HUES64 (cell line): Measurements from ENCODE around the gene NHLRC4.
A peak's percentile ranks its signal among the peaks of the same experiment; 100 is the strongest.

Source experiments
- H3K27ac ChIP-seq: 2 replicates; pipeline ENCODE4 v1.7.0; 2013; ENCODE audit warnings: low read depth, low read length, inconsistent platforms
- H3K27me3 ChIP-seq: 2 replicates; pipeline ENCODE4 v1.6.1; 2013; ENCODE audit warnings: mild to moderate bottlenecking, low read length; ENCODE audit not compliant: insufficient read depth
- H3K36me3 ChIP-seq: 2 replicates; pipeline ENCODE4 v1.6.1; 2013; ENCODE audit warnings: mild to moderate bottlenecking, low read length; ENCODE audit not compliant: insufficient read depth
- H3K4me1 ChIP-seq: 2 replicates; pipeline ENCODE4 v1.6.1; 2013; ENCODE audit warnings: mild to moderate bottlenecking, low read length, moderate library complexity; ENCODE audit not compliant: insufficient read depth
- H3K4me3 ChIP-seq: 2 replicates; pipeline ENCODE4 v1.5.1; 2013; ENCODE audit warnings: mild to moderate bottlenecking, low read length, moderate library complexity
- H3K9ac ChIP-seq: 2 replicates; pipeline ENCODE4 v1.6.1; 2013; ENCODE audit warnings: mild to moderate bottlenecking, low read depth, low read length
- H3K9me3 ChIP-seq: 2 replicates; pipeline ENCODE4 v1.6.1; 2013; ENCODE audit warnings: low read depth, low read length; ENCODE audit not compliant: insufficient read depth
- WGBS: fragments of 150-250, 120-280 bp; methylation state at CpG from one replicate; pipeline ENCODE4 v1.1.7; 2013; ENCODE audit warnings: missing lambda C conversion rate; 5-methylcytosine and 5-hydroxymethylcytosine counted together

The NHLRC4 gene

GRCh38 chr16:575354-576196 lies 8.8 kb downstream of the NHLRC4 start:
- Histone ChIP-seq H3K36me3 (peaks cover 23% of the 10 kb centered on the region), H3K4me1 (no peaks in the 10 kb centered on the region), H3K27ac (no peak overlapping the region), H3K27me3 (no peaks in the 10 kb centered on the region), H3K9ac (no peak overlapping the region), H3K9me3 (no peaks in the 10 kb centered on the region), H3K4me3 (no peak overlapping the region)
- 93% methylated on average over 36 of the region's 36 CpGs for WGBS

DNA sequence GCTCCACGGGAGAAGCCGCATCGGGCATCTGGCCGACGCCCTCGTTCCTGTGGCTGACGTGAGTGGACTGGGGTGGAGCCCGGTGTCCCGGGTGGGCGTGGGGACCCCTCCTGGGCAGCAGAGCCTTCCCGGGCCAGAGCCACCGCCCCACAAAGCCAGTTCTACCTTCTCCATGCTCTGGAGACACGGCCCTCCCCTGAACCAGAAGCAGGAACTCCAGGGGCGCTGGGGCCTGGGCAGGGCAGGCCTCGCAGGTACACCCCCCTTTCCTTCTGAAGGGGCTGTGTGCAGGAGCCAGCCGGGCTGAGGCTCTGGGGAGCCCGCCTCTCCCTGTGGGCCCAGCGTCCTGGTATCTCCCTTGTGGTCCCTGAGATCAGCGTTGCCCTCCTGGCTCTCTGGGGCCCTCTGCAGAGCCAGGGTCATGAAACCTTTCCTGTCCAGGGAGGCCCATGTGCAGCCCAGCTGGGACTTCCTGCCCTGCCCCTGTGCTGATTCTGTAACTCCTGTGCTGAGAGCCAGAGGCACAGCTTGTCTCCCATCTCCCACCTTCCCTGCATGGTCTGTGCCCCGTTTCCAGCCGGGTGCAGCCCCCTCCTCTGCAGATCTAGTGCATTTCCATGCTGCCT lies 9.5 kb downstream of the NHLRC4 start:
- Histone ChIP-seq H3K4me1 (no peaks in the 10 kb centered on the region), H3K9me3 (no peaks in the 10 kb centered on the region), H3K36me3 (peaks cover 23% of the 10 kb centered on the region), H3K9ac (no peak overlapping the region), H3K4me3 (no peak overlapping the region), H3K27me3 (no peaks in the 10 kb centered on the region), H3K27ac (no peak overlapping the region)
- 93% methylated on average over 21 of the region's 21 CpGs for WGBS

- 47% methylated on average over 4 of the region's 8 CpGs for WGBS
- Histone ChIP-seq H3K27me3 (no peaks in the 10 kb centered on the region), H3K27ac (no peak overlapping the region), H3K4me1 (no peaks in the 10 kb centered on the region), H3K36me3 (peaks cover 22% of the 10 kb centered on the region), H3K9ac (no peak overlapping the region), H3K9me3 (no peaks in the 10 kb centered on the region), H3K4me3 (no peak overlapping the region)
Measured at GRCh38 chr16:576823-577201, 10.0 kb downstream of the NHLRC4 start.

DNA sequence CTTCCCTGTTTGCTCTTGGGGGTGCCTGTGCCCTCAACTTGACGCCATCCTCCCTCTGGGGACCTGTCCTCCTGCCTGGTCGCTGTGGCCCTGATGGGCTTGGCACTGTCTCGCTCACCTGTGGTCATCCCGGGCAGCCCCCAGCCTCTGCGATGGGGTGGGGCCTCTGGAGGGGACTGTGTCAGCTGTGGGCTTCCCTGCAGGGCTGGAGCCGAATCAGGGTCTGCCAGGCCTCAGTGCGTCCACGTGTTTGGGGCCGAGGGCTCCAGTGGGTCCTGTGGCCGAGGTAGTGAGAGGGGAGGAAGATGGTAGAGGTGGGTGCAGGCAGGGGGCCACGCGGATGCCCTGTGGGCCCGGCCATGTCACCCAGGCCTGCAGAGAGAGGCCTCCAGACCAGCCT lies 11.0 kb downstream of the NHLRC4 start:
- no peak overlapping the region for H3K27ac ChIP-seq
- H3K27me3 ChIP-seq, result no peaks in the 10 kb centered on the region
- no peak overlapping the region for H3K4me3 ChIP-seq
- no peaks in the 10 kb centered on the region for H3K4me1 ChIP-seq
- H3K9ac ChIP-seq, result no peak overlapping the region
- no peaks in the 10 kb centered on the region for H3K9me3 ChIP-seq
- 95% methylated on average over 13 of the region's 13 CpGs for WGBS
- H3K36me3 ChIP-seq, result peaks cover 19% of the 10 kb centered on the region

GRCh38 chr16:578232-578869 lies 11.5 kb downstream of the NHLRC4 start:
- no peak overlapping the region for H3K27ac ChIP-seq
- no peaks in the 10 kb centered on the region for H3K27me3 ChIP-seq
- no peak overlapping the region for H3K4me3 ChIP-seq
- H3K36me3 ChIP-seq, result peaks cover 19% of the 10 kb centered on the region
- 83% methylated on average over 24 of the region's 24 CpGs for WGBS
- H3K9ac ChIP-seq, result no peak overlapping the region
- H3K4me1 ChIP-seq, result no peaks in the 10 kb centered on the region
- no peaks in the 10 kb centered on the region for H3K9me3 ChIP-seq

DNA sequence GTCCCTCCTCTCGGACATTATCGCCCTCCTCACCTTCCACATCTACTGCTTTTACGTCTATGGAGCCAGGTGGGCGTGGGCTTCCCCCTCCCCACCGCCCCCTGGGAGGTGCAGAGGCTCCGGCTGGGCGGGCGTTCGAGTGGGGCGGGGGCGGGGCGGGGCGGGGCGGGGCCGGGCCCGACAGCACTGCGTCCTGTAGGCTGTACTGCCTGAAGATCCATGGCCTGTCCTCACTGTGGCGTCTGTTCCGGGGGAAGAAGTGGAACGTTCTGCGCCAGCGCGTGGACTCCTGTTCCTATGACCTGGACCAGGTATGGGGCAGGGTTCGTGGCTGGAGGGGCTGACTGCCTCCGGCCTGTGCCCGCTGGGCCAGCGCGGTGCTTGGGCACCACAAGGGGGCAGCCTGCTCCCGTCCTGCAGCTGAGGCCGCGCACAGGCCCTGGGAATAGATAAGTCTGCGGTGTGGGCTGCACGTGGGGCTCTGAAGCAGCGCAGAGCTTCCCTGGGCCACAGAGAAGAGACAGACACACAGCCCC lies 12.1 kb downstream of the NHLRC4 start:
- Histone ChIP-seq H3K27ac (no peak overlapping the region), H3K27me3 (no peaks in the 10 kb centered on the region), H3K9ac (no peak overlapping the region), H3K4me3 (peak overlapping the region; percentile 31; the same call in 1 of the 2 replicates), H3K9me3 (no peaks in the 10 kb centered on the region), H3K4me1 (no peaks in the 10 kb centered on the region), H3K36me3 (peaks cover 19% of the 10 kb centered on the region)
- WGBS, result 15% methylated on average over 34 of the region's 34 CpGs

- Histone ChIP-seq H3K27ac (no peak overlapping the region), H3K9ac (no peak overlapping the region), H3K4me3 (no peak overlapping the region), H3K4me1 (no peaks in the 10 kb centered on the region), H3K27me3 (no peaks in the 10 kb centered on the region), H3K9me3 (no peaks in the 10 kb centered on the region), H3K36me3 (peaks cover 8% of the 10 kb centered on the region)
- 93% methylated on average over 27 of the region's 27 CpGs for WGBS
Measured at GRCh38 chr16:580141-580945, 13.5 kb downstream of the NHLRC4 start.

DNA sequence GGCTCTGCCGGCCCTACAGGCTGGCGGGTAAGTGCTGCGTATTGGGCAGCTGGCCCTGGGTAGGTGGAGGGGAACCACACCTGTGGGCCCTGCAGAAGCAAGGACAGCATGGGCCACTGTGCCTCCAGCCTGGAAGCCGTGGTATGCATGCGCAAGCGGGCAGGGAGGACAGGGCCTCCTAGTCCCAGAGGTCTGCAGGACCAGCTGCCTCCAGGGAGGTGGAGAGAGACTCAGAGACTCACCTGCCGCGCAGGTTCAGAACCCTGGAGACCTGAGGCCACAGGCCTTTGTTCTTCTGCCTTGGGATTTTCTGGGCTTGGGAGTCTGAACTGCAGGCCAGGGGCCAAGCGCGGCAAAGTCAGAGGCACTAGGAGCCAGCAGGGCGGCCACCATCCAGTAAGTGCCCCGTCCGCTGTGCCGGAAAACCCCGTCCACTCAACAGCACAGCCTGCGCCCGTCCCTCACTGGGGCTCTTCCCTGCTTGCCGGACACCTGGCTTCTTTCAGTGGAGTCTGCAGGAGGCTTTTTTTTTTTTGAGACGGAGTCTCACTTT lies 14.2 kb downstream of the NHLRC4 start:
- 94% methylated on average over 19 of the region's 19 CpGs for WGBS
- Histone ChIP-seq H3K36me3 (peaks cover 1% of the 10 kb centered on the region), H3K4me1 (no peaks in the 10 kb centered on the region), H3K27ac (no peak overlapping the region), H3K27me3 (peaks cover 6% of the 10 kb centered on the region), H3K9ac (no peak overlapping the region), H3K4me3 (no peak overlapping the region), H3K9me3 (no peaks in the 10 kb centered on the region)

DNA sequence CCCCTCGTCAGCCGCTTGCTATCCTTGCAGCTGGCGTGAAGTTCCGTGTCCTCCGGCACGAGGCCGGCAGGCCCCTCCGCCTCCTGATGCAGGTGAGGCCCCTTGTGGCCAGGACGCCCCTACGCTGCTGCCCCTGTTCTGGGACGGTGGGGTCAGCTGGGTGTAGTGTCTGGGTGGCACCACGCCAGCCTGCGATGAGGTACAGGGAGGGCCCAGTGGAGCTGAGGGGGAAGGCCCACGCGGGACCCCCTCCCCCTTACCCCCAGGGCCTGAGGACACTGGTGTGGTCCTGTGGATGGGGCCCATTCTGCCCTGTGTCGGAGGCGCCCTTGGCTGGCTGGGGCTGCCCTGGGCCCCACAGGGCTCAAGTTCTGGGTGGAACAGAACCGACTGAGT lies 15.4 kb downstream of the NHLRC4 start:
- H3K9me3 ChIP-seq, result no peaks in the 10 kb centered on the region
- no peak overlapping the region for H3K9ac ChIP-seq
- 84% methylated on average over 18 of the region's 18 CpGs for WGBS
- no peak overlapping the region for H3K27ac ChIP-seq
- H3K36me3 ChIP-seq, result no peaks in the 10 kb centered on the region; the same call in 1 of the 2 replicates
- H3K27me3 ChIP-seq, result peaks cover 18% of the 10 kb centered on the region
- no peak overlapping the region for H3K4me3 ChIP-seq
- no peaks in the 10 kb centered on the region for H3K4me1 ChIP-seq

DNA sequence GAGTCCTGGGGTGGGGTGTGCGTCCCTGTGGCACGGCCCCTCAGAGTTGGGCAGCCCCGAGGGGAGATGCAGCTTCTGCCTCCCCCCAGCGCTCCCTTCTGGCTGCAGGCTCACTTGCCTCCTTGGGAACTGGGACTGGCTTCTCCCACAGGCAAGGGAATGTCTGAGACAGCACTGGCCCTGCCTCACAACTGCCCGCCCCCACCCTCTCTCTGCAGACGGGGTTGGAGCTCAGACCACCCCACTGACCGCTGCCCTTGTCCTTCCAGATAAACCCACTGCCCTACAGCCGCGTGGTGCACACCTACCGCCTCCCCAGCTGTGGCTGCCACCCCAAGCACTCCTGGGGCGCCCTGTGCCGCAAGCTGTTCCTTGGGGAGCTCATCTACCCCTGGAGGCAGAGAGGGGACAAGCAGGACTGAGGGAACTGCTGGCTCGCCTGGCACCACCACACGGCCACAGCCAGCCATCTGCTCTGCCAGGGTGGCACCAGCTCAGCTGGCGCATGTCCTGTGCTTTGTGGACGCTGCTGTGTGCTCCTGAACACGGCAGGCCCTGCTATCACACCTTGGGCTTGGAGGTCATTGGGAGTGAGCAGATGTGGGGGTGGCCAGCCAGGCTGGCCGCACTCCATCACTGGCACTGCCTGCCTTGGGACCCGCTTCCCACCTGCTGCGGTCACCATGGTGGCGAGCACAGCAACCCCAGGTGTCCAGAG lies 16.0 kb downstream of the NHLRC4 start:
- Histone ChIP-seq H3K4me3 (no peak overlapping the region), H3K27ac (no peak overlapping the region; the same call in 1 of the 2 replicates), H3K36me3 (no peaks in the 10 kb centered on the region; the same call in 1 of the 2 replicates), H3K9ac (no peak overlapping the region), H3K27me3 (peaks cover 22% of the 10 kb centered on the region), H3K4me1 (no peaks in the 10 kb centered on the region), H3K9me3 (no peaks in the 10 kb centered on the region)
- 86% methylated on average over 21 of the region's 21 CpGs for WGBS
